GM23248 (cell line): ENCODE results near the gene M6PR.

ENCODE experiments used
- EZH2 ChIP-seq: fragments of 200-600 bp; sonication (generic); IDR thresholded peaks from 2 replicates; pipeline ENCODE4 v1.6.1; 2018; ENCODE audit warnings: antibody characterized with exemption, mild to moderate bottlenecking; ENCODE audit not compliant: insufficient read depth, poor library complexity, severe bottlenecking
- EZH2phosphoT487 ChIP-seq: fragments of 200-600 bp; sonication (generic); IDR thresholded peaks from 2 replicates; pipeline ENCODE4 v1.6.1; 2018; ENCODE audit warnings: antibody characterized with exemption, moderate library complexity, mild to moderate bottlenecking, low read depth; ENCODE audit not compliant: insufficient read depth

- TF ChIP-seq EZH2phosphoT487 (no peak), EZH2 (no peak)
Measured at GRCh38 chr12:8985213-8985754, 35.8 kb upstream of the M6PR start.
